Measurements from ENCODE around the gene PHC2.

PHC2 gene

GRCh38 chr1:33384040-33384812 lies 46.7 kb downstream of the PHC2 start:
- DNase-seq: no peak

GRCh38 chr1:33383489-33383888 lies 47.4 kb downstream of the PHC2 start:
- no peak for DNase-seq

- no peak for DNase-seq
These were observed 48.1 kb downstream of the PHC2 start for GRCh38 chr1:33382661-33383415.

- no peak for DNase-seq
These were observed 48.9 kb downstream of the PHC2 start for GRCh38 chr1:33381977-33382376.

- DNase-seq: no peak
These were observed 50.1 kb downstream of the PHC2 start for GRCh38 chr1:33380811-33381210.

GRCh38 chr1:33379631-33380354 lies 51.1 kb downstream of the PHC2 start:
- DNase-seq: no peak

- DNase-seq: no peak
These were observed 51.9 kb downstream of the PHC2 start for GRCh38 chr1:33378976-33379375.

- DNase-seq: no peak
These were observed 52.4 kb downstream of the PHC2 start for GRCh38 chr1:33378524-33378923.

GRCh38 chr1:33377756-33378155 lies 53.1 kb downstream of the PHC2 start:
- no peak for DNase-seq

- DNase-seq: no peak
These were observed 53.9 kb downstream of the PHC2 start for GRCh38 chr1:33377013-33377412.

- DNase-seq: no peak
These were observed 55.6 kb downstream of the PHC2 start for GRCh38 chr1:33375316-33375715.

- no peak for DNase-seq
These were observed 56.4 kb downstream of the PHC2 start for GRCh38 chr1:33374336-33375105.

- DNase-seq: no peak
These were observed 57.3 kb downstream of the PHC2 start for GRCh38 chr1:33373606-33374005.

- no peak for DNase-seq
These were observed 58.2 kb downstream of the PHC2 start for GRCh38 chr1:33372677-33373076.

- DNase-seq: no peak
These were observed 58.7 kb downstream of the PHC2 start for GRCh38 chr1:33372162-33372561.

- no peak for DNase-seq
These were observed 59.6 kb downstream of the PHC2 start for GRCh38 chr1:33371334-33371733.

GRCh38 chr1:33370827-33371226 lies 60.1 kb downstream of the PHC2 start:
- no peak for DNase-seq

GRCh38 chr1:33370301-33370700 lies 60.6 kb downstream of the PHC2 start:
- DNase-seq: no peak

GRCh38 chr1:33369764-33370163 lies 61.1 kb downstream of the PHC2 start:
- DNase-seq: no peak

- DNase-seq: no peak
These were observed 61.8 kb downstream of the PHC2 start for GRCh38 chr1:33369081-33369480.

GRCh38 chr1:33368431-33368830 lies 62.5 kb downstream of the PHC2 start:
- no peak for DNase-seq

- peak; percentile 88 for DNase-seq
These were observed 63.1 kb downstream of the PHC2 start for GRCh38 chr1:33367485-33368405.
